NCI-H2107 treated with DMSO at 0.1 percent for 48 hours (cell line): ENCODE measurements around the gene EIF4B.

Experiments
- DNase-seq: peaks from one replicate; lab custom pipeline; 2025; ENCODE audit not compliant: unreplicated experiment; lab: John Stamatoyannopoulos, UW

EIF4B gene

GRCh38 chr12:53068811-53069585 is 62.7 kb downstream of the EIF4B start:
- no peak for DNase-seq

GRCh38 chr12:53069621-53070410 is 63.6 kb downstream of the EIF4B start:
- DNase-seq = no peak

- DNase-seq = no peak
These were observed 64.7 kb downstream of the EIF4B start for GRCh38 chr12:53070877-53071492.

- no peak for DNase-seq
These were observed 65.6 kb downstream of the EIF4B start for GRCh38 chr12:53071591-53072551.

- DNase-seq = no peak
These were observed 67.6 kb downstream of the EIF4B start for GRCh38 chr12:53073881-53074280.

GRCh38 chr12:53074283-53074998 is 68.2 kb downstream of the EIF4B start:
- DNase-seq = no peak

- DNase-seq = no peak
These were observed 68.7 kb downstream of the EIF4B start for GRCh38 chr12:53074999-53075370.

GRCh38 chr12:53076461-53076860 is 70.2 kb downstream of the EIF4B start:
- no peak for DNase-seq

GRCh38 chr12:53077030-53077429 is 70.8 kb downstream of the EIF4B start:
- DNase-seq = no peak

- DNase-seq = peak; percentile 39
These were observed 72.4 kb downstream of the EIF4B start for GRCh38 chr12:53078425-53079225.

GRCh38 chr12:53079226-53080117 is 73.2 kb downstream of the EIF4B start, which contains the start of gene SPRYD3:
TSS of gene SPRYD3 (minus strand) at chr12:53079390. CDS start at chr12:53079333, 57 bp downstream.
- DNase-seq = peak; percentile 90

GRCh38 chr12:53082637-53083175 is 76.5 kb downstream of the EIF4B start:
- DNase-seq = no peak

- DNase-seq = no peak
These were observed 80.1 kb downstream of the EIF4B start for GRCh38 chr12:53086361-53086760.

- DNase-seq = no peak
These were observed 83.8 kb downstream of the EIF4B start for GRCh38 chr12:53090105-53090504.

- DNase-seq = no peak
These were observed 84.3 kb downstream of the EIF4B start for GRCh38 chr12:53090554-53090953.

GRCh38 chr12:53091756-53092155 is 85.5 kb downstream of the EIF4B start:
- no peak for DNase-seq
